ENCODE results near the gene PLK3.

Gene PLK3

DNA sequence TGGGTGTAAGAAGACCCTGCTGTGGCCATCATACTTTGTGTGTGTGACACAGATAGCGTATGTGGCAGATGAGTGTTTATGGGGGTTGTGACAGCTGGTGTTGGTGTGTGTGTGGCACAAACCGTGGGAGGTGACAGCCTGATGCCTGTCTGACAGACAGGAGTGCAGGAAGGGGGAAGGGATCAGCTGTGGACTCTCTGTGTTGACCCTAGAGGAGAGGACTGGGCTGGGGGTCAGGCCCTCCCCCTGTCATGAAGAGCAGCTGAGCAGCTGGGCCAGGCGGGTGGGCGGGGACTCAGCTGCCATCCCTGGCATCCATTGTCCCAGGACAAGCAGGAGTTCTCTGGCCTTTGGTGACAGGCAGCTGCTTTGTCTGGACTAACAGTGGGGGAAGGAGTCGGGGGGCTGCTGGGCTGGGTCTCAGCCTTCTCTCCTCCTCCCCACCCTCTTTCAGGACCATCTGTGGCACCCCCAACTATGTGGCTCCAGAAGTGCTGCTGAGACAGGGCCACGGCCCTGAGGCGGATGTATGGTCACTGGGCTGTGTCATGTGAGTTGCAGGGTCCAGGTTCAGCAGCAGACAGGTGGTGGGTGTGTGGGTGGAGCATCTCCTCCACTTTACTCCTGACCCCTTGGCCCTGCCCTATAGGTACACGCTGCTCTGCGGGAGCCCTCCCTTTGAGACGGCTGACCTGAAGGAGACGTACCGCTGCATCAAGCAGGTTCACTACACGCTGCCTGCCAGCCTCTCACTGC is 2.3 kb downstream of the PLK3 start:
- peak overlapping the region; percentile 93 for H3K4me3 ChIP-seq
- no peak for DNase-seq (ENCODE audit: low spot score)

DNA sequence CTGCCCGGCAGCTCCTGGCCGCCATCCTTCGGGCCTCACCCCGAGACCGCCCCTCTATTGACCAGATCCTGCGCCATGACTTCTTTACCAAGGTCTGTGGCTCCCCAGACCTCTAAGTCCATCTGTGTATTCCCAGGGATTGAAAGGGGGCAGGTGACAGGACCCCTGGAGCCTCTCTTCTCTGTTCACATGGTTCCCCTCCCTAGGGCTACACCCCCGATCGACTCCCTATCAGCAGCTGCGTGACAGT is 2.8 kb downstream of the PLK3 start:
- no peak for DNase-seq (ENCODE audit: low spot score)
- TF ChIP-seq, protein P1, sequence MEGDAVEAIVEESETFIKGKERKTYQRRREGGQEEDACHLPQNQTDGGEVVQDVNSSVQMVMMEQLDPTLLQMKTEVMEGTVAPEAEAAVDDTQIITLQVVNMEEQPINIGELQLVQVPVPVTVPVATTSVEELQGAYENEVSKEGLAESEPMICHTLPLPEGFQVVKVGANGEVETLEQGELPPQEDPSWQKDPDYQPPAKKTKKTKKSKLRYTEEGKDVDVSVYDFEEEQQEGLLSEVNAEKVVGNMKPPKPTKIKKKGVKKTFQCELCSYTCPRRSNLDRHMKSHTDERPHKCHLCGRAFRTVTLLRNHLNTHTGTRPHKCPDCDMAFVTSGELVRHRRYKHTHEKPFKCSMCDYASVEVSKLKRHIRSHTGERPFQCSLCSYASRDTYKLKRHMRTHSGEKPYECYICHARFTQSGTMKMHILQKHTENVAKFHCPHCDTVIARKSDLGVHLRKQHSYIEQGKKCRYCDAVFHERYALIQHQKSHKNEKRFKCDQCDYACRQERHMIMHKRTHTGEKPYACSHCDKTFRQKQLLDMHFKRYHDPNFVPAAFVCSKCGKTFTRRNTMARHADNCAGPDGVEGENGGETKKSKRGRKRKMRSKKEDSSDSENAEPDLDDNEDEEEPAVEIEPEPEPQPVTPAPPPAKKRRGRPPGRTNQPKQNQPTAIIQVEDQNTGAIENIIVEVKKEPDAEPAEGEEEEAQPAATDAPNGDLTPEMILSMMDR (IDR thresholded peaks at IDR 0.05): no peak
- Histone ChIP-seq H3K4me3 (peak overlapping the region; percentile 93), H3K27ac (peak overlapping the region; percentile 56 to 97)

More for the DNA sequence above, 2.3 kb downstream of the PLK3 start:
- TF ChIP-seq, protein P1 (IDR thresholded peaks at IDR 0.05): no peak
- H3K27ac ChIP-seq: peak overlapping the region; percentile 56 to 97

DNA sequence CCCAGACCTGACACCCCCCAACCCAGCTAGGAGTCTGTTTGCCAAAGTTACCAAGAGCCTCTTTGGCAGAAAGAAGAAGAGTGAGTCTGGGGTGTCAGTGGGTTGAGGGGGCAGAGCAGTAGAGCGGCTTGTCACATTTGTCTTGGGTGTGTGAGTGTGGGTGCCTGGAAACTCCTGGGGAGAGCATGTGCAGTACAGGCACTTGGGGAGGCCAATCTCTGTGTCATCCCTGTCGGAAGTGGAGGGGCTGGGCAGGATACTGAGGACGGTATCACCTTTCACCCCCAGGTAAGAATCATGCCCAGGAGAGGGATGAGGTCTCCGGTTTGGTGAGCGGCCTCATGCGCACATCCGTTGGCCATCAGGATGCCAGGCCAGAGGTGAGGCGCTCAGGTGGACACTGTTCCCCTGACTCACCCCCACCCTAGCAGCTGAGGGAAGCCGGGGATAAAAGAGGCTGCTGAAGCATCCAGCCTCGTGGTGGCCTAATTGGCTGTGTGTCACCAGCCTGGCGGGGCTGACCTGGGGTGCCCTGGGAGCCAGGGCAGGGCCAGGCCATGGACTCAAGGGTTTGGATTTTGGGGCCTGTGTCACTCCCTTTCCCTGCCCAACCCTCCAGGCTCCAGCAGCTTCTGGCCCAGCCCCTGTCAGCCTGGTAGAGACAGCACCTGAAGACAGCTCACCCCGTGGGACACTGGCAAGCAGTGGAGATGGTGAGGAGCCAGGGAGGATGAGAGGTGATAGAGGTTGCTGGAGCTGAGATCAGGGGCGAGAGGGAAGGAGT is 3.3 kb downstream of the PLK3 start:
- TF ChIP-seq, protein P1 (IDR thresholded peaks at IDR 0.05): no peak
- peak overlapping the region; percentile 93 for H3K4me3 ChIP-seq
- DNase-seq (ENCODE audit: low spot score): no peak
- peak overlapping the region; percentile 56 to 97 for H3K27ac ChIP-seq

DNA sequence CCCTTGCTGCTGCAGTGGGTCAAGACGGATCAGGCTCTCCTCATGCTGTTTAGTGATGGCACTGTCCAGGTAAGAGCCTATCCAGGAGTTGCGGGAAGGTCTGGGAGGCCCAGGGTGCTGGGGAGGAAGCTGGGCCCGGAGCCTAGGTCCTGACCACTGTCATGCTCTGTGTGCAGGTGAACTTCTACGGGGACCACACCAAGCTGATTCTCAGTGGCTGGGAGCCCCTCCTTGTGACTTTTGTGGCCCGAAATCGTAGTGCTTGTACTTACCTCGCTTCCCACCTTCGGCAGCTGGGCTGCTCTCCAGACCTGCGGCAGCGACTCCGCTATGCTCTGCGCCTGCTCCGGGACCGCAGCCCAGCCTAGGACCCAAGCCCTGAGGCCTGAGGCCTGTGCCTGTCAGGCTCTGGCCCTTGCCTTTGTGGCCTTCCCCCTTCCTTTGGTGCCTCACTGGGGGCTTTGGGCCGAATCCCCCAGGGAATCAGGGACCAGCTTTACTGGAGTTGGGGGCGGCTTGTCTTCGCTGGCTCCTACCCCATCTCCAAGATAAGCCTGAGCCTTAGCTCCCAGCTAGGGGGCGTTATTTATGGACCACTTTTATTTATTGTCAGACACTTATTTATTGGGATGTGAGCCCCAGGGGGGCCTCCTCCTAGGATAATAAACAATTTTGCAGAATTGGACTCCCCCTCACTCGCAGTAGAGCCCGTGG is 5.3 kb downstream of the PLK3 start:
- TF ChIP-seq, protein P1 (IDR thresholded peaks at IDR 0.05): no peak
- Histone ChIP-seq H3K27ac (peak overlapping the region; percentile 100), H3K4me3 (no peak overlapping the region)
- DNase-seq (ENCODE audit: low spot score): peak; percentile 75

DNA sequence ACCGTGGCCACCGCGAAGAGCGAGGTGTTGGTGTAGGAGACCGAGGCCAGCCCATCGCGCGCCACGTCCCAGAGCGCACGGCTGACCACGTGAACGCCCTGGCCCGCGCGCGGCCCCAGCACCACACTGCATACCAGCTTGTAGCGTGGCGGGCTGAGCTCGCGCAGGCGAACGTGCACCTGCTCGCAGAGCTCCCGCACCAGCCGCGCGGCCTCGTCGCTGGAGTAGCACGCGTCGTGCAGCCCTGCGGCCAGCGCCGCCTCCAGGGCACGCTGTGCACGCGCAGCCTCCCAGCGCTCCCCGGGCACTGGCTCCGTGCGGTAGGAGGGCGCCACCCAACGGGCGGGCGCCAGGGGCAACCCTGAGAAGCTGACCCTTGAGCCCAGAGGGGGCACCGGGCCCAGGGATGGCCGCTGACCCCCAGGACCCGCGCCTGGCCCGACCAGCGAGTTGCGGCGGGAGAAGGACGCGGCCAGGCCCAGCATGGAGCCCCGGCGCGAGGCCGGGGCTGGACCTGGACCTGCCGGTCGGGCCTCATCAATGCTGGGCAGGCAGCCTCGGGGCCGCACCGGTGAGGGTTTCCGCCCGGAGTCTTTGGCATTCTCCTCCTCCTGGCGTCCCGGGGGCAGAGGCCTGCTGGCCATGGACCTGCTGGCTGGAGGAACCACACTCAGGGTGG is 6.0 kb downstream of the PLK3 start:
- peak overlapping the region; percentile 64 for H3K4me3 ChIP-seq
- H3K27ac ChIP-seq: peak overlapping the region; percentile 100
- DNase-seq (ENCODE audit: low spot score): peak; percentile 79
- TF ChIP-seq, protein P1 (IDR thresholded peaks at IDR 0.05): no peak

DNA sequence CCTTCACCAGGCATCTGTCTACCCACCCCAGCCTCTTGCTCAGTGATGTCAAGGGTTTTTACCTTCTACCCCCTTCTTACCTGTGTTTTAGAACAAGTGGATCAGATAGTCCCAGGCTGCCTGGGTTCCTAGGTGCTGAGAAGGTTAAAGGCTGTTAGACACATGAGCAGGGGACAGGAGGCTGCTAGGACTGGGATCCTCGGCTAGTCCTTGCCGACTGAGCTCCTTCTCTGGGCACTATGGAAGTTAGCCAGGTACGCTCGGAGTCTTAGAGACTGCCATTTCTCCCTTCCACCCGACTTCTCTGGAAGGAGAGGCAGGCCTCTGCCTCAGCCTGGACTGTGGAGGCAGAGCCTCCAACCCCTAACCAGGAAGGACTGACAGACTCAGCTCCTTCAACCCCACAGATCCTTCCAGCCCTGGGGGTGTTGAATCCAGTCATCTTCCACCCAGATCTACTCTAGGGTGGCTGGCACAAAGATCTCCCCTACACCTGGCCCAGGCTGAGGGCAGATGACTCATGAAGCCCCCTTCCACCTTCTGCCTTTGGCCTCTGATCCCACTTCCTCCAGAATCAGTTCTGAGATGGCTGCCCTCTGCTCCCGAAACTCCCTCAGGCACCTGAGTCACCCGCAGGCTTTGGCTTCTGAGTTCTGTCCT is 6.7 kb downstream of the PLK3 start, which contains the start of gene DYNLT4:
TSS of gene DYNLT4 (minus strand) at position 648 of the 660 bp plus-strand sequence. CDS start 683 bp downstream, outside the sequence.
- peak within 1 kb of the TSS; percentile 64 for H3K4me3 ChIP-seq
- no peak for DNase-seq (ENCODE audit: low spot score)
- H3K27ac ChIP-seq: peak within 1 kb of the TSS; percentile 100
- TF ChIP-seq, protein P1 (IDR thresholded peaks at IDR 0.05): no peak
